Lower lobe of right lung (tissue), 2 donors: ENCODE measurements around the gene RAB6B. TPM values are rescaled to one million over a fixed set of nuclear protein-coding genes. Genes with fewer than 3 reads are reported as not detected.

Source experiments
- ATAC-seq, 2 donors: fragments of 200-7000 bp; cut with Tn5 transposase; one replicate each; pipeline ENCODE4 v1.9.1; 2020 to 2022; ENCODE audit warnings: mild to moderate bottlenecking in 2 of 2, moderate library complexity in 2 of 2
- DNase-seq: peaks from one replicate; pipeline ENCODE4 v3.0.0-alpha.2; 2020
- H3K27ac ChIP-seq: fragments of 200-600 bp; one replicate; pipeline ENCODE4 v1.8.0; 2022
- H3K27me3 ChIP-seq: fragments of 200-600 bp; one replicate; pipeline ENCODE4 v1.8.0; 2022; ENCODE audit warnings: low read depth
- H3K36me3 ChIP-seq: fragments of 200-600 bp; one replicate; pipeline ENCODE4 v1.8.0; 2022; ENCODE audit warnings: mild to moderate bottlenecking
- H3K4me1 ChIP-seq: fragments of 200-600 bp; one replicate; pipeline ENCODE4 v1.8.0; 2022
- H3K4me3 ChIP-seq: fragments of 200-600 bp; one replicate; pipeline ENCODE4 v1.8.0; 2022; ENCODE audit warnings: mild to moderate bottlenecking
- H3K9me3 ChIP-seq: fragments of 200-600 bp; one replicate; pipeline ENCODE4 v1.8.0; 2022
- intact Hi-C: fragments of 100-400 bp; cut with DNase I; formaldehyde crosslinking; loops from one replicate; pipeline ENCODE4 v1.11.0; 2022
- total RNA-seq: library from RNA; stranded (reverse); fragmentation: NEBNext Ultra II Directional; extraction: Animal tissue kit (Norgen Biotek cat#: 25700); gene quantifications from one replicate; pipeline ENCODE4 v1.2.1, GENCODE V29; 2021
- TF ChIP-seq, protein P1 (sequence below): fragments of 200-600 bp; IDR thresholded peaks from one replicate; pipeline ENCODE4 v1.8.0; 2022; ENCODE audit warnings: antibody characterized with exemption, mild to moderate bottlenecking
- donor health status: DM: no; HTN: yes; CAD: no; lungs with severe emphysema.

The RAB6B gene
- total RNA-seq, 1 donor from 2014 or later = 5.5 TPM

- Histone ChIP-seq H3K36me3 (no peaks in the 10 kb centered on the region), H3K4me3 (no peak overlapping the region), H3K27me3 (no peaks in the 10 kb centered on the region), H3K9me3 (no peaks in the 10 kb centered on the region), H3K4me1 (no peaks in the 10 kb centered on the region), H3K27ac (no peak overlapping the region)
- DNase-seq = no peak
- intact Hi-C loops = no loop called here
- no peak for ATAC-seq
- TF ChIP-seq, protein P1, sequence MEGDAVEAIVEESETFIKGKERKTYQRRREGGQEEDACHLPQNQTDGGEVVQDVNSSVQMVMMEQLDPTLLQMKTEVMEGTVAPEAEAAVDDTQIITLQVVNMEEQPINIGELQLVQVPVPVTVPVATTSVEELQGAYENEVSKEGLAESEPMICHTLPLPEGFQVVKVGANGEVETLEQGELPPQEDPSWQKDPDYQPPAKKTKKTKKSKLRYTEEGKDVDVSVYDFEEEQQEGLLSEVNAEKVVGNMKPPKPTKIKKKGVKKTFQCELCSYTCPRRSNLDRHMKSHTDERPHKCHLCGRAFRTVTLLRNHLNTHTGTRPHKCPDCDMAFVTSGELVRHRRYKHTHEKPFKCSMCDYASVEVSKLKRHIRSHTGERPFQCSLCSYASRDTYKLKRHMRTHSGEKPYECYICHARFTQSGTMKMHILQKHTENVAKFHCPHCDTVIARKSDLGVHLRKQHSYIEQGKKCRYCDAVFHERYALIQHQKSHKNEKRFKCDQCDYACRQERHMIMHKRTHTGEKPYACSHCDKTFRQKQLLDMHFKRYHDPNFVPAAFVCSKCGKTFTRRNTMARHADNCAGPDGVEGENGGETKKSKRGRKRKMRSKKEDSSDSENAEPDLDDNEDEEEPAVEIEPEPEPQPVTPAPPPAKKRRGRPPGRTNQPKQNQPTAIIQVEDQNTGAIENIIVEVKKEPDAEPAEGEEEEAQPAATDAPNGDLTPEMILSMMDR = no peak
These were observed 57.3 kb downstream of the RAB6B start for GRCh38 chr3:133838296-133838789.

DNA sequence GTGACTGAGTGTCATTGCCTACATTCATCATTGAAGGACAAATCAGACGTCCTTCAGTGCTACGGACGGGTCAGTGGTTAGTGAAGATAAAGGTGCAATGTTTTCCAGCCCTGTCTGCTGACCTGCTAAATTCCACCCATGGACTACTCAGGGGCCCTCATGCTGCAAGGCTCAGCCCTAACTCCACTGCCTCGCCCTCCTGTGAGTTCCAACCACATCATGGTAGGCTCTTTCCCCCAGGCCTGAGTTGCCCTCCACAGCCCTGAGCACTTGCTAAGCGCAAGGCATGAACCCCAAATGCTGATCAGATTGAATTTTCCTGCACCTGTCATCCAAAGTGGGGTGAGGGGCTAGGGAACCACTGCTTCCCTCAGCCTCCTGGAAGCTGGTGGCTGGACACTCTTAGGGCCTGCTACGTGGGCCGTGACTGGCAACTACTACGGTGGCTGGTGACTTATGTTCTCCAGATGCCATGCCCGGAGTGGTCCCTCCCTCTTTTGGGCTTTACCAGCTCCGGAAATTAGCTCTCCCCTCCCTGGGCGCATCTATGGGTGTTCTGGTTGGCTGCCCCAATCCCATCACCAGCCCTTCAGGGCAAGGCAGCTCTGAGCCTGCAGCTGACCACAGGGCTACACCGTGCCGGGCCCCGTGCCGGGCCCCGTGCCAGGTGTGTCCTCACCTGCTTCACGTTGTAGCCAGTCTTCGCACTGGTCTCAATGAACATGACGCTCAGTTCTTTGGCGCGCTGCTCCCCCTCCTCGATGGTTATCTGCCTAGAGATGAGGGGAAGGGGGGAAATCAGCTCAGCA, 58.0 kb downstream of the RAB6B start:
- H3K27me3 ChIP-seq = no peaks in the 10 kb centered on the region
- no peaks in the 10 kb centered on the region for H3K4me1 ChIP-seq
- no peak overlapping the region for H3K4me3 ChIP-seq
- H3K36me3 ChIP-seq = no peaks in the 10 kb centered on the region
- no peaks in the 10 kb centered on the region for H3K9me3 ChIP-seq
- DNase-seq = no peak
- no peak for ATAC-seq
- intact Hi-C loops = no loop called here
- no peak overlapping the region for H3K27ac ChIP-seq
- TF ChIP-seq, protein P1 = no peak

DNA sequence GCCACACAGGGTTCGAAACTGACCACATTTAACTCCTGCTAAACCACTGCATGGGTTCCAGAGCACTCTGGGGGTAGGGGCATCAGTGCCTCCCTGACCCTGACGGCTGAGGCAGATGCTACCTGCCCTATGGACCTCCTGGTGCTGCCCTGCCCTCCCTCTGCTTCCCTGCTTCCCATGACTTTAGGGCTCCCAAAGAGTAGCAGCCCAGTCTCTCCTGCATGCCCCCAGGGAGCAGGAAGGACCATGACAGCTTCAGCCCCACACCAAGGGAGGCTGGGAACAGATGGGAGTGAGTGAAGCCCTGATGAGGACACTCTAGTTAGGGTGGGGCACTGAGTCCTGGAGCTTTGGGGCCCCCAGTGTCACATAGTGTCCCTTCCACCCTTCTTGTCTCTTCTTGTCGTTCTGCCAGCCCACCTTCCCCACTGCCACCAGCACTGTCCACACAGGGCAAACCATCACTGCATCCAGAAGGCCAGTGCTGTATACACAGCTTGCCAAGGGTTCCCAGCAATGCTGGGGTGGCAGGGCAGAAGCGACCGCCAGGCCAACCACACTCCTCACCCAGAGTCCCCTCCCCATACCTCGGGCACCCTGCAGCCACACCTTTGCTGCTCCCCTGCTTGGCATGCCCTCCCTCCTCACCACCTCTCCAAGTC, 59.1 kb downstream of the RAB6B start:
- intact Hi-C loops = no loop called here
- TF ChIP-seq, protein P1 = no peak
- Histone ChIP-seq H3K9me3 (no peaks in the 10 kb centered on the region), H3K27ac (no peak overlapping the region), H3K36me3 (no peaks in the 10 kb centered on the region), H3K4me1 (no peaks in the 10 kb centered on the region), H3K27me3 (no peaks in the 10 kb centered on the region), H3K4me3 (no peak overlapping the region)
- DNase-seq = no peak
- no peak for ATAC-seq

- DNase-seq (no peak), ATAC-seq (no peak)
- Histone ChIP-seq H3K27ac (no peak overlapping the region), H3K36me3 (no peaks in the 10 kb centered on the region), H3K27me3 (no peaks in the 10 kb centered on the region), H3K4me1 (no peaks in the 10 kb centered on the region), H3K9me3 (no peaks in the 10 kb centered on the region), H3K4me3 (no peak overlapping the region)
- TF ChIP-seq, protein P1 = no peak
- intact Hi-C loops = no loop called here
These were observed 59.7 kb downstream of the RAB6B start for GRCh38 chr3:133835961-133836360.

- intact Hi-C loops = no loop called here
- Histone ChIP-seq H3K4me3 (no peak overlapping the region), H3K27me3 (no peaks in the 10 kb centered on the region), H3K27ac (no peak overlapping the region), H3K4me1 (no peaks in the 10 kb centered on the region), H3K36me3 (no peaks in the 10 kb centered on the region), H3K9me3 (no peaks in the 10 kb centered on the region)
- TF ChIP-seq, protein P1 = no peak
- DNase-seq (no peak), ATAC-seq (no peak)
These were observed 60.3 kb downstream of the RAB6B start for GRCh38 chr3:133835418-133835743.
